Right ventricle myocardium inferior (tissue), 1 donor: ENCODE results near the gene LYPD5. TPM values are rescaled to one million over a fixed set of nuclear protein-coding genes. Genes with fewer than 3 reads are reported as not detected.

Source experiments
- total RNA-seq: library from RNA; stranded (reverse); fragmentation: NEBNext Ultra II Directional; extraction: Animal tissue kit (Norgen Biotek cat#: 25700); gene quantifications from one replicate; pipeline ENCODE4 v1.2.1, GENCODE V29; 2021
- donor health status: DM: no; HTN: yes; CAD: no; lungs with severe emphysema.

The LYPD5 gene
- total RNA-seq, 1 donor from 2014 or later = 0.92 TPM

Other genes with a start within 250 kb of the LYPD5 start
- gene XRCC1, start 226.9 kb downstream of the LYPD5 start, total RNA-seq = 12.2 TPM
- gene PINLYP, start 226.6 kb downstream of the LYPD5 start, total RNA-seq = 2.2 TPM
- gene IRGQ, start 206.3 kb downstream of the LYPD5 start, total RNA-seq = 16.2 TPM
- 9.3 TPM for gene ZNF576, start 205.9 kb downstream of the LYPD5 start, total RNA-seq
- gene SRRM5, start 190.4 kb downstream of the LYPD5 start, total RNA-seq = 0.16 TPM
- gene ZNF428, start 182.8 kb downstream of the LYPD5 start, total RNA-seq = 32.9 TPM
- 9.7 TPM for gene CADM4, start 162.6 kb downstream of the LYPD5 start, total RNA-seq
- gene PLAUR, start 132.3 kb downstream of the LYPD5 start, total RNA-seq = 3.8 TPM
- gene IRGC, start 86.4 kb downstream of the LYPD5 start, total RNA-seq = not detected
- gene SMG9, start 47.5 kb downstream of the LYPD5 start, total RNA-seq = 15.7 TPM
- 0.41 TPM for gene KCNN4, start 21.5 kb downstream of the LYPD5 start, total RNA-seq
- 11.1 TPM for gene ZNF283, start 24.9 kb upstream of the LYPD5 start, total RNA-seq
- 7.6 TPM for gene ZNF404, start 81.5 kb upstream of the LYPD5 start, total RNA-seq
- gene ZNF45, start 132.8 kb upstream of the LYPD5 start, total RNA-seq = 7.8 TPM
- 3.9 TPM for gene ZNF221, start 148.8 kb upstream of the LYPD5 start, total RNA-seq
- 7.6 TPM for gene ZNF155, start 181.7 kb upstream of the LYPD5 start, total RNA-seq
- gene ZNF230, start 200.5 kb upstream of the LYPD5 start, total RNA-seq = 2.1 TPM
- gene ZNF222, start 222.9 kb upstream of the LYPD5 start, total RNA-seq = 2.6 TPM
- gene ZNF223, start 249.6 kb upstream of the LYPD5 start, total RNA-seq = 2.4 TPM